Esophagus muscularis mucosa (tissue), 4 donors: ENCODE data around the gene CAMTA1.

Source experiments
- CTCF ChIP-seq, 3 experiments: fragments of 200-600 bp in 2 of 3; fragments of 450-650 bp in 1 of 3; sonication (generic) in 2 of 3; IDR thresholded peaks; one replicate each; pipeline ENCODE4 v1.5.1; 2017 to 2019; ENCODE audit warnings: antibody characterized with exemption in 3 of 3, mild to moderate bottlenecking in 2 of 3, moderate library complexity in 1 of 3
- EP300 ChIP-seq: sonication (generic); formaldehyde crosslinking; IDR thresholded peaks from one replicate; pipeline ENCODE4 v1.6.1; 2017; ENCODE audit warnings: antibody characterized with exemption
- POLR2A ChIP-seq: fragments of 450-650 bp; IDR thresholded peaks from one replicate; pipeline ENCODE4 v1.6.1; 2017; ENCODE audit warnings: antibody characterized with exemption, moderate library complexity, mild to moderate bottlenecking, low read depth

DNA sequence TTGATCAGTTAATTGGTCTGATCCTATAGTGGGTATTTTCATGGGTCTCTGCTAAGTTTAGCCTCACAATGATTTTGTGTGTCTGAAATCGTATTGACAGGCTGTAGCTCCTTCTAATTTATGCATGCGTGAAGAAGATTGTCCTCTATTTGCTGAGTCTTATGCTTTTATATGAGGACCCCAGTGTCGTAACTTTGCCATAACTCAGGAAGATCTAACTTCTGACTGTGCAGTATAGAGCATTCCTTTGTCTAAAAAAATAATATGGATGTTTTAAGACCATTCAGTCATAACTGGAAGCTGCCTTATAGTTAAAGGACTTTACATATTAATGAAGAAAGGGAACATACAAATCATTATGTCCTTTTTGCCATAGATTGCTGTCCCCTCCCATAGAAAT, 73.3 kb downstream of the CAMTA1 start:
- TF ChIP-seq CTCF (IDR thresholded peaks at IDR 0.05), result no peak
- TF ChIP-seq POLR2A, result no peak
- no peak for TF ChIP-seq EP300
